Measurements from ENCODE around the gene NAV2.

NAV2 gene

DNA sequence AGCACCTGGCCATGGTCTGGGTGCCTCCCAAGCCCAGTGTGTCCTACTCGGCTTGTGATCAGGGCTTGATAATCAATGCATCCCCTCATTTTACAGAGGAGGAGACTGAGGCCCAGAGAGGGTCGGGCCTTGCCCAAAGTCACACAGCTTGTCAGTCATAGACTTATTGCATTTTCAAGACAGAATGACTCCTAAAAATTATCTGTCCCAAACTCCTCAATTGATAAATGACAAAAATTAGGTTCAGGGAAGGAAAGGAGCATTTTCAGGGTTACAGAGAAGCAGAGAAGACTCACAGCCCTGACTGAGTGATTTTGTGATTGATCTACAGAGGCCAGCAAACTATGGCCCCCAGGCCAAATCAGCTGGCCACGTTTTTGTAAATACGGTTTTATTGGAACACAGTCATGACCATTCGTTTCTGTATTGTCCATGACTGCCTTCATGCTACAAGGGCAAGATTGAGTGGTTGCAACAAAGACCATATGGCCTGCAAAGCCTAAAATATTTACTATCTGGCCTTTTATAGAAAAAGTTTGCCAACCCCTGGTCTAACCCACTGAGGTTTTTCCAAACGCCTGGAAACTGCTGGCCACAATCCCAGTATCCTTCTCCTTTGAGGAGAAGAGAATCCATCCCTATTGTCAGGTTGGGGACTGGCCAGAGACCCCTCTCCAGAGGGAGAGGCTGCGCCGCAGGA lies 35.1 kb upstream of the NAV2 start:
- Mint-ChIP-seq H3K4me1 (peaks cover 6% of the 10 kb centered on the region), H3K36me3 (no peaks in the 10 kb centered on the region), H3K4me3 (no peak overlapping the region), H3K9me3 (no peaks in the 10 kb centered on the region), H3K27ac (no peak overlapping the region)
- ATAC-seq (no peak), DNase-seq (ENCODE audit: low spot score in 2 of 2) (no peak)

GRCh38 chr11:19679952-19680828 lies 32.4 kb upstream of the NAV2 start:
- peaks cover 2% of the 10 kb centered on the region for H3K4me1 Mint-ChIP-seq
- H3K36me3 Mint-ChIP-seq = no peaks in the 10 kb centered on the region
- no peak overlapping the region for H3K27ac Mint-ChIP-seq
- DNase-seq (ENCODE audit: low spot score in 2 of 2) (no peak), ATAC-seq (peak; percentile 64)
- no peak overlapping the region for H3K4me3 Mint-ChIP-seq
- H3K9me3 Mint-ChIP-seq = no peaks in the 10 kb centered on the region

GRCh38 chr11:19680829-19681368 lies 31.7 kb upstream of the NAV2 start:
- Mint-ChIP-seq H3K9me3 (no peaks in the 10 kb centered on the region), H3K36me3 (no peaks in the 10 kb centered on the region)

GRCh38 chr11:19683141-19683805 lies 29.4 kb upstream of the NAV2 start:
- H3K9me3 Mint-ChIP-seq = no peaks in the 10 kb centered on the region
- no peaks in the 10 kb centered on the region for H3K36me3 Mint-ChIP-seq
- no peak overlapping the region for H3K4me3 Mint-ChIP-seq
- H3K4me1 Mint-ChIP-seq = no peaks in the 10 kb centered on the region
- ATAC-seq = no peak
- DNase-seq (ENCODE audit: low spot score in 2 of 2) = no peak
- H3K27ac Mint-ChIP-seq = no peak overlapping the region

More at GRCh38 chr11:19680829-19681368, 31.7 kb upstream of the NAV2 start:
- DNase-seq (ENCODE audit: low spot score in 2 of 2) (no peak), ATAC-seq (no peak)
- H3K4me1 Mint-ChIP-seq = no peaks in the 10 kb centered on the region
- H3K27ac Mint-ChIP-seq = no peak overlapping the region
- no peak overlapping the region for H3K4me3 Mint-ChIP-seq

GRCh38 chr11:19683862-19684491 lies 28.7 kb upstream of the NAV2 start:
- Mint-ChIP-seq H3K36me3 (no peaks in the 10 kb centered on the region), H3K4me3 (no peak overlapping the region), H3K9me3 (no peaks in the 10 kb centered on the region), H3K4me1 (no peaks in the 10 kb centered on the region), H3K27ac (no peak overlapping the region)
- DNase-seq (ENCODE audit: low spot score in 2 of 2) (no peak), ATAC-seq (no peak)

GRCh38 chr11:19686234-19686633 lies 26.4 kb upstream of the NAV2 start:
- Mint-ChIP-seq H3K4me3 (no peak overlapping the region), H3K36me3 (no peaks in the 10 kb centered on the region), H3K9me3 (no peaks in the 10 kb centered on the region), H3K4me1 (no peaks in the 10 kb centered on the region), H3K27ac (no peak overlapping the region)
- ATAC-seq = no peak
- no peak for DNase-seq (ENCODE audit: low spot score in 2 of 2)

DNA sequence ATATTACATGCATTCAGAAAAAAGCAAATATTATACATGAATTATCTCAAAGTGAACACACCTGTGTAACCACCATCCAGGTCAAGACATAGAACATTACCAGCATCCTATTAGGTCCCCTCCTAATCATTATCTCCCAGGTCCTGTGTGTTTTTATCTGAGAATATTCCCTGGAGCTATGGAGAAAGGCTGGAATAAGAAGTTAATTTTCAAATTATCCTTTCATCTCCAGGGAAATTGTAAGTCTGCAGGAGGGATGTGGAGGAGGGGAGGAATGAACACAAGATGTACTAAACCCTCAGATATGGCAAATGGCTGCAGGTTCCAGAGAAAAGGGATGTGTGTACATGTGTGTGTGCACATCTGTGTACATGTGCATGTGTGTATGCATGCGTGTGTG lies 25.2 kb upstream of the NAV2 start:
- Mint-ChIP-seq H3K9me3 (no peaks in the 10 kb centered on the region), H3K36me3 (no peaks in the 10 kb centered on the region), H3K4me3 (no peak overlapping the region), H3K4me1 (no peaks in the 10 kb centered on the region), H3K27ac (no peak overlapping the region)
- ATAC-seq (no peak), DNase-seq (ENCODE audit: low spot score in 2 of 2) (no peak)

DNA sequence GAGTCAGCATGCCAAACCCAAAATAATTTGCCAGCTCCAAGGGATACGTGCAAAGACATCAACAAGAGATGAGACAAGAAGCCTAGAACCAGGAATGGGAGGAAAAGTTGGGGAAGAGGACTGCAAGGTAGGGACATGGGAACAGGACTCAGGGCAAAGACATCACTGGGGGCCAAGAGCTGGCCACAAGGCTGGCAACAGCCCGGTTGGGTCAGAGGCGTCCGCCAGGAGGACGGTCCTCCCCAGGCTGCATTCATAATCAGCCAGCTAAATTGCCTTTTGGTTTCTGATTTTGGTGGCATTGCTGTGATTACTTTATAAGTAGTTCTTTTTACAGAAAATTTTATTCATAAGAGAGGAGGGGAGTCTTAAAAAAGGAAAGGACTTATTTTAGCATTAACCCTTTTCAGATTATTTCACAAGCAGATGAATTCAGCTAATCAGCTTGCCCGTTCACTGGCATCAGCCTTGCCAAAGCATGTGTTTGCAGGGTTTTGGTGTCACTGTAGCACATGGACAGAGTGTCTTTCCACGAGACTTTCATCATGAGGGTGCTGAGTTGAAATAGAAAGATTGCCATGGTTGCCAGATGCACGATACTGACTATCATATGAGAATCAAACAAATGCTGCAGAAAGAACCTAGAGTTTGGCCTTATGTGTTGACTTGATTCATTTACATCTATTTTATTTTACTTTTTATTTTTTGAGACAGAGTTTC lies 23.2 kb upstream of the NAV2 start:
- H3K27ac Mint-ChIP-seq = no peak overlapping the region
- ATAC-seq (no peak), DNase-seq (ENCODE audit: low spot score in 2 of 2) (no peak)
- H3K4me1 Mint-ChIP-seq = no peaks in the 10 kb centered on the region
- H3K36me3 Mint-ChIP-seq = no peaks in the 10 kb centered on the region
- H3K4me3 Mint-ChIP-seq = no peak overlapping the region
- H3K9me3 Mint-ChIP-seq = no peaks in the 10 kb centered on the region

DNA sequence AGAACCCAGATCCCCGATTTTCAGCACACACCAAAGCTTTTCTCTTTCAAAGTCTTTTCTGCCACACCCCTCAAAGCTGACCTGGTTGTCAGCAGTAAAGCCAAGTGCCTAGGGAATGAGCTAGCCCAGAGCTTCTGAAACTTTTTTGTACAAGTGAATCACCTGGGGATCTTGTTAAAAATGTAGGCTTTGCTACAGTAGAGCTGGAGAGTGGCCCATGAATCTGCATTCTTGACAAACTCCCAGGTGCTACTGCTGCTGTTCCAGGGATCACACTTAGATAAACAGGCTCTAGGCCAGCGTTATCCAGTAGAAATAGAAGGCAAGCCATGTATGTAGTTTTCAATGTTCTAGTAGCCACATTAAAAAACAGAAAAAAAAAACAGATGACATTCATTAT lies 21.8 kb upstream of the NAV2 start:
- DNase-seq (ENCODE audit: low spot score in 2 of 2) = no peak
- Mint-ChIP-seq H3K9me3 (no peaks in the 10 kb centered on the region), H3K4me1 (no peaks in the 10 kb centered on the region), H3K27ac (no peak overlapping the region), H3K36me3 (no peaks in the 10 kb centered on the region), H3K4me3 (no peak overlapping the region)
- ATAC-seq = no peak

GRCh38 chr11:19691815-19692500 lies 20.7 kb upstream of the NAV2 start:
- DNase-seq (ENCODE audit: low spot score in 2 of 2) (no peak), ATAC-seq (no peak)
- H3K36me3 Mint-ChIP-seq = no peaks in the 10 kb centered on the region
- no peaks in the 10 kb centered on the region for H3K9me3 Mint-ChIP-seq
- no peak overlapping the region for H3K4me3 Mint-ChIP-seq
- no peaks in the 10 kb centered on the region for H3K4me1 Mint-ChIP-seq
- H3K27ac Mint-ChIP-seq = no peak overlapping the region

DNA sequence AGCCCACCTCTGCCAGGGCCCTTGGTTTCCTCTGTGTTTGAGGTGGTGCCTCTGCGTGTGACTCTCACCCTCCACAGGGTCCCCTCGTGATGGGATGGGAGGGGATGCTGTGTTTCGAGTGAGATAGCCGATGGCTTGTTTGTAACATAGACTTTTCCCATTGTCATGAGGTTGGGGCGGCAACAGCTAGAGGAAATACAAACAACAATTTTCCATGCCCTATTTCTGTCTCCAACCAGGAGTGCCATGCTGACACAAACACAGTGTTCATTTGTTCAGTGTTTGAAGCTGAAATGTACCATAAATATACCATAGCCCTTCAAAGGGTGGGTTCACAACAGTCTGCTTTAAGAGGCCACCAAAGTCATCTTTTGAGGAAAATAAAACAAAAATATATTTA lies 19.5 kb upstream of the NAV2 start:
- DNase-seq (ENCODE audit: low spot score in 2 of 2) (no peak), ATAC-seq (no peak)
- no peaks in the 10 kb centered on the region for H3K4me1 Mint-ChIP-seq
- no peaks in the 10 kb centered on the region for H3K9me3 Mint-ChIP-seq
- H3K4me3 Mint-ChIP-seq = no peak overlapping the region
- no peak overlapping the region for H3K27ac Mint-ChIP-seq
- H3K36me3 Mint-ChIP-seq = no peaks in the 10 kb centered on the region

GRCh38 chr11:19694796-19695345 lies 17.8 kb upstream of the NAV2 start:
- ATAC-seq (no peak), DNase-seq (ENCODE audit: low spot score in 2 of 2) (no peak)
- Mint-ChIP-seq H3K9me3 (no peaks in the 10 kb centered on the region), H3K27ac (no peak overlapping the region), H3K36me3 (no peaks in the 10 kb centered on the region), H3K4me3 (no peak overlapping the region), H3K4me1 (no peaks in the 10 kb centered on the region)

DNA sequence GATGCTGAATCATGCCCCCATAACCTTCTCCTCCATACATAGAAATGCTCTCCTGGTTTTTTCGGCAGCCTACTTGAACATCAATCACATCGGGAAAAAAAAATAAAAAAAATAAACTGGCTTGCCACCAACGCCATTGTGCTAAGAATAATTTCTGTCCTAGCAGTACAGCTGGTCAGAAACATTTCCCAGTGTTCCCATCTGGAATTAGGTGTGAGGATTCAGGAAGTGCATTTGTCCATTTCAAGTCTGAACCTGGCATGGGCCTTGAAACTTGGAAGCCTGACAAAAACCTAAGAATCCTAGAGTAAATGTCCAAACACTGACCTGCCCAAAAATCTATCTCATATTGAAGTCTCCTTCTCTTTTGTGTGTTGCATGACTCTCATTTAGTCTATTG lies 16.6 kb upstream of the NAV2 start:
- Mint-ChIP-seq H3K36me3 (no peaks in the 10 kb centered on the region), H3K4me1 (no peaks in the 10 kb centered on the region), H3K27ac (no peak overlapping the region), H3K4me3 (no peak overlapping the region), H3K9me3 (no peaks in the 10 kb centered on the region)
- no peak for DNase-seq (ENCODE audit: low spot score in 2 of 2)
- ATAC-seq = no peak

DNA sequence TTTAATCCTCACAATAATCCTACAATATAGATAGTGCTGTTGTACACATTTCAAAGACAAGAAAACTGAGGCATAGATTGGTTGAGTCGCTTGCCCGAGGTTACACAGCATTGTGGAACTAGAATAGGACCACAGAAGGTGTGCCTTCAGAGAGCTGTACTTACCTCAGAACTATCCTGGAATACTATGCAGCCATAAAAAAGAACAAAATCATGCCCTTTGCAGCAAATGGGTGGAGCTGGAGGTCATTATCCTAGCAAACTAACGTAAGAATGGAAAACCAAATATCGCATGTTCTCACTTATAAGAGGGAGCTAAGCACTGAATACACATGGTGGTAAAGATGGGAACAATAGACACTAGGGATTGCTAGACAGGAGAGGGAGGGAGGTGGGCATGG lies 15.7 kb upstream of the NAV2 start:
- H3K4me3 Mint-ChIP-seq = no peak overlapping the region
- no peak overlapping the region for H3K27ac Mint-ChIP-seq
- H3K4me1 Mint-ChIP-seq = no peaks in the 10 kb centered on the region
- no peaks in the 10 kb centered on the region for H3K9me3 Mint-ChIP-seq
- ATAC-seq = no peak
- H3K36me3 Mint-ChIP-seq = no peaks in the 10 kb centered on the region
- DNase-seq (ENCODE audit: low spot score in 2 of 2) = no peak
